Activated CD4-positive, alpha-beta T cell treated with anti-CD3 and anti-CD28 coated beads for 36 hours (primary cell): Measurements from ENCODE around the gene CYSTM1. TPM values are rescaled to one million over a fixed set of nuclear protein-coding genes. Genes with fewer than 3 reads are reported as not detected.

Experiments used
- ATAC-seq: fragments of 200-7000 bp; cut with Tn5 transposase; one replicate; pipeline ENCODE4 v1.10.0; 2021; ENCODE audit warnings: mild to moderate bottlenecking, moderate library complexity
- CTCF ChIA-PET: fragments of 350-600 bp; sonication (Branson Sonifier 250); formaldehyde crosslinking; loops from one replicate; lab custom pipeline; 2021; ENCODE audit warnings: antibody characterized with exemption; lab: Charles Lee
- POLR2A ChIA-PET: fragments of 350-600 bp; sonication (Branson Sonifier 250); formaldehyde crosslinking; loops from one replicate; lab custom pipeline; 2021; ENCODE audit warnings: antibody characterized with exemption, inconsistent platforms; lab: Charles Lee
- DNase-seq: peaks from one replicate; pipeline ENCODE4 v3.0.0-alpha.2; 2020
- H3K27ac Mint-ChIP-seq: one replicate; pipeline ENCODE4 v1.8.0; 2021; ENCODE audit warnings: mixed read lengths
- H3K27me3 Mint-ChIP-seq: one replicate; pipeline ENCODE4 v1.8.0; 2021; ENCODE audit warnings: mixed read lengths
- H3K36me3 Mint-ChIP-seq: one replicate; pipeline ENCODE4 v1.8.0; 2021; ENCODE audit warnings: low read depth, mixed read lengths
- H3K4me1 Mint-ChIP-seq: one replicate; pipeline ENCODE4 v1.8.0; 2021; ENCODE audit warnings: mixed read lengths
- H3K4me3 Mint-ChIP-seq: one replicate; pipeline ENCODE4 v1.8.0; 2021; ENCODE audit warnings: mild to moderate bottlenecking, moderate library complexity, mixed read lengths
- H3K9me3 Mint-ChIP-seq: one replicate; pipeline ENCODE4 v1.8.0; 2021; ENCODE audit warnings: low read depth, mixed read lengths
- intact Hi-C, 2 experiments: fragments of 100-400 bp; cut with DNase I in 1 of 2; cut with micrococcal nuclease in 1 of 2; formaldehyde crosslinking; loops; one replicate each; pipeline versions ENCODE4 v1.14.2 to v1.15.1; 2022 to 2024; cut with DNase I, micrococcal nuclease
- total RNA-seq, 2 experiments: library from RNA; stranded (reverse); gene quantifications; one replicate each; pipeline ENCODE4 v1.2.3, GENCODE V29; 2021

CYSTM1 gene
- total RNA-seq, 2 experiments from 2014 or later = 15.2 to 18.7 TPM

- no peak overlapping the region for H3K27ac Mint-ChIP-seq
- H3K36me3 Mint-ChIP-seq = peaks cover 29% of the 10 kb centered on the region
- no peak for DNase-seq
- intact Hi-C loops = no loop called here
- no peaks in the 10 kb centered on the region for H3K9me3 Mint-ChIP-seq
- H3K27me3 Mint-ChIP-seq = no peaks in the 10 kb centered on the region
- POLR2A ChIA-PET = no interaction called here
- peaks cover 41% of the 10 kb centered on the region for H3K4me1 Mint-ChIP-seq
- CTCF ChIA-PET = interaction anchor here (0.7 to 21.0 kb wide), 10 partner anchors 10 to 621 kb away, joined by 3 to 616 read pairs (median 7); partner anchors contain the start of gene HBEGF
- no peak for ATAC-seq
- H3K4me3 Mint-ChIP-seq = no peak overlapping the region
These were observed 71.6 kb downstream of the CYSTM1 start for GRCh38 chr5:140246378-140247122.

DNA sequence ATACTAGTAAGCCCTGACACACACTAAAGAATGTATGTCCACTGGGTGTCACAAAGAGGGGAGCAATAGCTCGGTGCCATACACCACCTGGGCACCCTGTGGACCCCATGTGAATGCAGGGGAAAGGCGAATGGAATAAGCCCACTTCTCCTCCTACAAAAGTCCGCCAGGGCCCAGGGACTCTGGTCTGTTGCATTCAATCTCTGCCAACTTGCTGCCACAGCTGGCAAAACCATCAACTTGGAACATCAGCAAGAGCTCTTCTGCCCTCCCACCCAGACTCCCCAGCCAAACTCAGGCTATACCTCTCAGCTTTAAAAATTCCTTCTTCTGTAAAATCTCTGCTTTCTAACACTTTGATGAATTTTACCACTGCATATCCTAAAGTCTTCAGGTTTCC is 73.4 kb downstream of the CYSTM1 start:
- no peaks in the 10 kb centered on the region for H3K27me3 Mint-ChIP-seq
- no peak for ATAC-seq
- ChIA-PET CTCF (interaction anchor here (0.9 to 21.0 kb wide), 3 partner anchors 19 to 100 kb away, joined by 3 to 616 read pairs (median 3); partner anchors contain the start of gene HBEGF), POLR2A (no interaction called here)
- no peak overlapping the region for H3K27ac Mint-ChIP-seq
- peaks cover 32% of the 10 kb centered on the region for H3K36me3 Mint-ChIP-seq
- no peak overlapping the region for H3K4me3 Mint-ChIP-seq
- H3K9me3 Mint-ChIP-seq = no peaks in the 10 kb centered on the region
- H3K4me1 Mint-ChIP-seq = peaks cover 59% of the 10 kb centered on the region
- intact Hi-C loops = no loop called here
- DNase-seq = no peak

- POLR2A ChIA-PET = no interaction called here
- CTCF ChIA-PET = interaction anchor here (0.6 to 21.0 kb wide), 3 partner anchors 13 to 380 kb away, joined by 3 to 616 read pairs (median 4); partner anchors contain the start of gene HBEGF
These were observed 74.5 kb downstream of the CYSTM1 start for GRCh38 chr5:140249536-140249935.

DNA sequence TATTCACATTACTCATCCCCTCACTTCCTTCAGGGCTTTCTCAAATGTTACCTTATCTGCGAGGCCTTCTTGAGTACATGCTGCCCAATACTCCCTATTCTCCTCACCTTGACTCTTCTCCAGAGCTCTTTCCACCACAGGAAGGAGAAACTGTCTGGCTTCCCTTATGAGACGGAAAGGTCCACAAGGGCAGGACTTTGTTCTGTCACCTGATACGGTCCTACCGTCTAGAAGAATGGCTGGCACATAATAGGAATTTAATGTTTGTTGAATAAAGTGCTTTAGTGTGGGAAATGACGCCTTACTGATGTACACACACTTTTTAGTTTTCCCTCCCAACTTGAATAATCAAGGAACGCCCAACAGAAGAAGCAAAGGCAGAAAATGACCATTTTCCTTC is 75.4 kb downstream of the CYSTM1 start:
- POLR2A ChIA-PET = no interaction called here
- Mint-ChIP-seq H3K36me3 (peaks cover 21% of the 10 kb centered on the region), H3K27ac (no peak overlapping the region), H3K4me1 (peaks cover 51% of the 10 kb centered on the region), H3K9me3 (no peaks in the 10 kb centered on the region), H3K27me3 (no peaks in the 10 kb centered on the region), H3K4me3 (no peak overlapping the region)
- DNase-seq = no peak
- CTCF ChIA-PET = interaction anchor here (0.7 to 21.0 kb wide), 2 partner anchors 11 to 98 kb away, joined by 3 to 616 read pairs; partner anchors contain the start of gene HBEGF
- no peak for ATAC-seq
- intact Hi-C loops = loop anchor here in 1 of 2 experiments (2.0 to 10.0 kb wide), 2 partner anchors 52 to 304 kb away; partner anchors contain the start of genes PFDN1 and SRA1

More at GRCh38 chr5:140249536-140249935, 74.5 kb downstream of the CYSTM1 start:
- ATAC-seq (no peak), DNase-seq (no peak)
- peak overlapping the region; percentile 56 for H3K27ac Mint-ChIP-seq
- H3K27me3 Mint-ChIP-seq = no peaks in the 10 kb centered on the region
- intact Hi-C loops = no loop called here
- H3K9me3 Mint-ChIP-seq = no peaks in the 10 kb centered on the region
- H3K4me3 Mint-ChIP-seq = no peak overlapping the region
- peaks cover 30% of the 10 kb centered on the region for H3K36me3 Mint-ChIP-seq
- peaks cover 59% of the 10 kb centered on the region for H3K4me1 Mint-ChIP-seq

- intact Hi-C loops = loop anchor here (1.0 to 10.0 kb wide), 5 partner anchors 16 to 303 kb away; partner anchors contain the start of genes PFDN1 (in 2 of the 2) and SRA1 (in 1 of the 2)
- POLR2A ChIA-PET = interaction anchor here (1.0 kb wide), 1 partner anchor 459 kb away, joined by 3 read pairs; no protein-coding TSS in a partner anchor
- Mint-ChIP-seq H3K4me1 (peaks cover 42% of the 10 kb centered on the region), H3K36me3 (peaks cover 15% of the 10 kb centered on the region), H3K27ac (peak overlapping the region; percentile 90), H3K9me3 (no peaks in the 10 kb centered on the region), H3K27me3 (no peaks in the 10 kb centered on the region), H3K4me3 (peak overlapping the region; percentile 18)
- ATAC-seq (peak; percentile 94), DNase-seq (peak; percentile 85)
- CTCF ChIA-PET = interaction anchor here (0.7 to 21.0 kb wide), 7 partner anchors 9 to 460 kb away, joined by 3 to 616 read pairs (median 4); partner anchors contain the start of genes HBEGF and PFDN1
These were observed 76.6 kb downstream of the CYSTM1 start for GRCh38 chr5:140251527-140251973.

DNA sequence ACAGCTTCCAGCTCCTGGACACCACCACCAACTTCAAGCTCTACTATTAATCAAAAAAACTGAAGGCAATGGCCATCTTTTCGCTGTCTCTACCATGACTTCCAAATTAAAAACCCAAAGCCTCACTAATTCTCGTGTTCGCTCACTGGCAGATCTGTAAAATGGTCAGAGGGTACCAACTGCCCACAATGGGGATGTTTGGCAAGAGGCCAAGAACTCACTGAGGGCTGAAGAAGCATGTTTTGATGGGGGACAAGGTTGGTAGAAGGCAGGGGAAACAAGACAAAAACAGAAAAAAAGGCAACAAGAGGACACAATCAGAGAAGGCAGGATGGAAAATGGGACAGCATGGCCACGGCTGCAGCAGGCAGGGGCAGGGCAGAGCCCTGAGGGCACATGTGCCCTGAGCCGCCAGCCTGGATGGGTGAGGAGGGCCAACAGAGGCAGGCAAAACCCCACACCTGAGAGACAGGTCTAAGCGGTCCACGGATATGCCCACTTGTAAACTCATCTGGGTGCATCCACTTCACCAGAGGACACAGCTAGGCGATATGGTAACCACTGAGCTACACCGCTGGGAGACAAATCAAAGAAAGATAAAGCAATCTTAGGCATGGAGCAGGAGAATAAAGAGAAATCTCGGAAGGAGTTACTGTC is 77.6 kb downstream of the CYSTM1 start:
- intact Hi-C loops = loop anchor here in 1 of 2 experiments (10.0 kb wide), 1 partner anchor 302 kb away; the partner anchor contains the start of gene SRA1
- peaks cover 44% of the 10 kb centered on the region for H3K4me1 Mint-ChIP-seq

DNA sequence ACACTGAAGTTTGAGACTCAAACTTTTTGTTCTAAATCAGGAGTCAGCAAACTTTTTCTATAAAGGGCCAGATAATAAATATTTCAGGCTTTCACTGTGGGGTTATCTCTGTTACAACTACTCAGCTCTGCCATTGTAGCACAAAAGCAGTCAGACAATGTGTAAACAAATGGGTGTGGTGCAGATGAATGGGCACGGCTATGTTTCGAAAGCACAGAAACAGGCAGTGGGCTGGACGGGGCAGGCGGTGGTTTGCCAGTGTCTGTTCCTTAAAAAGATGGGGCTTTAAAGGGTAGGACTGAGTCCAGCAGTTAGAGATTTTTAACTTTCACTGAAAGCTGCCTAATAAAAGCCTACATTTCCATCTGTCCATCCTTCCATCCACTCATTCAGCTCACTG is 79.0 kb downstream of the CYSTM1 start:
- H3K9me3 Mint-ChIP-seq = no peaks in the 10 kb centered on the region
- peaks cover 26% of the 10 kb centered on the region for H3K36me3 Mint-ChIP-seq
- no peak for DNase-seq
- peaks cover 55% of the 10 kb centered on the region for H3K4me1 Mint-ChIP-seq
- no peaks in the 10 kb centered on the region for H3K27me3 Mint-ChIP-seq
- intact Hi-C loops = loop anchor here in 1 of 2 experiments (10.0 kb wide), 1 partner anchor 301 kb away; the partner anchor contains the start of gene SRA1
- ChIA-PET POLR2A (no interaction called here), CTCF (interaction anchor here (0.7 to 21.0 kb wide), 7 partner anchors 8 to 118 kb away, joined by 4 to 616 read pairs (median 4); partner anchors contain the start of gene HBEGF)
- ATAC-seq = no peak
- H3K27ac Mint-ChIP-seq = no peak overlapping the region
- H3K4me3 Mint-ChIP-seq = no peak overlapping the region

More for the DNA sequence above, 77.6 kb downstream of the CYSTM1 start:
- Mint-ChIP-seq H3K36me3 (peaks cover 15% of the 10 kb centered on the region), H3K9me3 (no peaks in the 10 kb centered on the region), H3K4me3 (no peak overlapping the region), H3K27me3 (no peaks in the 10 kb centered on the region), H3K27ac (peak overlapping the region; percentile 38)
- ChIA-PET POLR2A (no interaction called here), CTCF (interaction anchor here (0.7 to 21.0 kb wide), 12 partner anchors 7 to 1232 kb away, joined by 3 to 616 read pairs (median 4); partner anchors contain the start of gene HBEGF)
- ATAC-seq (no peak), DNase-seq (no peak)

DNA sequence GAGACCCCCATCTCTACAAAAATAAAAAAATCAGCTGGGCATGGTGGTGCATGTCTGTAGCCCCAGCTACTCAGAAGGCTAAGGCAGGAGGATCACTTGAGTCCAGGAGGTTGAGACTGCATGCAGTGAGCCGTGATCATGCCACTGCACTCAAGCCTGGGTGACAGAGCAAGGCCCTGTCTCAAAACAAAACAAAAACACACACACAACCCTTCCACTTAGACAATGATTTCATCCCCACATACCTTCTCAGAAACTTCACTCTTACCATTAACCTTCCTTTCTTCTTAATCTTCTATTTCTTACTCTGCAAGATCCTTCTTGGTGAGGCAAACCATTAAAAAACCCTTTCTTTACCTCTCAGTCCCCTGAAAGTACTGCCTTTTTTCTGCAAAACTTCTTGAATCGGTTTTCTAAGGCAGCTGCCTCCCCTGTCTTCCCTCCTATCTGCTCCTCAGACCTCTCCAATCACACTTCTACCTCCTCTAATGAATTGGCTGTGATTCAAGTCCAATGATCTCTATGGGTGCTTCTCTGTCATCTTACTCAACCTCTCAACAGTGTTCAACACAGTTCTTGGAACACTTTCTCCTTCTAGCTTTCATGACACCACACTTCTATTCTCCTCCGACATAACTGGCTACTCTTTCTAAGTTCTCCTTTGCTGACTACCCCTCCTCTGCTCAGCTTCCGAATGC is 80.6 kb downstream of the CYSTM1 start:
- no peaks in the 10 kb centered on the region for H3K9me3 Mint-ChIP-seq
- ATAC-seq = peak; percentile 31
- H3K27me3 Mint-ChIP-seq = no peaks in the 10 kb centered on the region
- ChIA-PET POLR2A (interaction anchor here (1.1 kb wide), 1 partner anchor 1352 kb away, joined by 4 read pairs; no protein-coding TSS in a partner anchor), CTCF (interaction anchor here (0.7 to 21.0 kb wide), 4 partner anchors 11 to 151 kb away, joined by 4 to 616 read pairs (median 14); partner anchors contain the start of gene HBEGF)
- no peak overlapping the region for H3K4me3 Mint-ChIP-seq
- DNase-seq = peak; percentile 28
- H3K27ac Mint-ChIP-seq = no peak overlapping the region
- intact Hi-C loops = loop anchor here in 1 of 2 experiments (10.0 kb wide), 1 partner anchor 299 kb away; the partner anchor contains the start of gene SRA1
- peaks cover 51% of the 10 kb centered on the region for H3K4me1 Mint-ChIP-seq
- peaks cover 22% of the 10 kb centered on the region for H3K36me3 Mint-ChIP-seq

DNA sequence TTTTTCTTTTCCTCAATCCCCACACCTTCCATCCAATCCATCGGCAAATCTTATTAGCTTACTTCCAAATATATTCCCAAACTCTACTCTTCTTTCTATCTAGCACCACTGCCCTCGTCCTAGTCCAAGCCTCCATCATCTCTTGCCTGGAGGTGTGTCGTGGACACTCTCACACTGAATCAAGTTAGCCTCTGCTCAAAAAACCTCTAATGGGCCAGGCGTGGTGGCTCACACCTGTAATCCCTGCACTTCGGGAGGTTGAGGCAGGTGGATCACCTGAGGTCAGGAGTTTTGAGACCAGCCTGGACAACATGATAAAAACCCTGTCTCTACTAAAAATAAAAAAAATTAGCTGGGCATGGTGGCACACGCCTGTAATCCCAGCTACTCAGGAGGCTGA is 81.7 kb downstream of the CYSTM1 start:
- no peaks in the 10 kb centered on the region for H3K9me3 Mint-ChIP-seq
- no peaks in the 10 kb centered on the region for H3K27me3 Mint-ChIP-seq
- peaks cover 51% of the 10 kb centered on the region for H3K4me1 Mint-ChIP-seq
- H3K27ac Mint-ChIP-seq = no peak overlapping the region
- intact Hi-C loops = loop anchor here in 1 of 2 experiments (10.0 kb wide), 1 partner anchor 298 kb away; the partner anchor contains the start of gene SRA1
- H3K4me3 Mint-ChIP-seq = no peak overlapping the region
- DNase-seq = no peak
- ATAC-seq = no peak
- H3K36me3 Mint-ChIP-seq = peaks cover 19% of the 10 kb centered on the region
- POLR2A ChIA-PET = interaction anchor here (0.6 kb wide), 1 partner anchor 450 kb away, joined by 4 read pairs; no protein-coding TSS in a partner anchor
- CTCF ChIA-PET = interaction anchor here (0.7 to 4.5 kb wide), 4 partner anchors 12 to 95 kb away, joined by 3 to 23 read pairs (median 8); no protein-coding TSS in a partner anchor

DNA sequence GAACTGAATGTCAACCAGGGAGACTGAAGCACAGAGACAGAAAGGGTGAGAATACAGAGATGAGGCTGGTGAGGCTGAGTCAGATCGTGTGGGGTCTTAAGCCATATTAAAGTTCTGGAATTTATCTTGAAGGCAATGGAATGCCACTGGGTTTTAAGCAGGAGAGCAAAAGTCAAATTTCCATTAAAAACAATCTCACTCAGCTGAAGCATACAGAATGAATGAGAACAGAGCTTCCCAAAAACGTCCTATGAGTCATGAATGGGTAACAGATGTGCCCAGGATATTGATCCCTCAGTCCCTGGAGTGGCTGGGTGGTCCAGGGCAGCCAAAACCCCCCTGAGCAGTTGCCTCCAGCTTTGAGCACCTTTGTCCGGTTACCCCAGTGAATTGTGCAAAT is 83.0 kb downstream of the CYSTM1 start:
- peak overlapping the region; percentile 67 for H3K27ac Mint-ChIP-seq

More for the DNA sequence above, 83.0 kb downstream of the CYSTM1 start:
- ChIA-PET POLR2A (no interaction called here), CTCF (interaction anchor here (0.6 to 4.5 kb wide), 8 partner anchors 9 to 359 kb away, joined by 3 to 23 read pairs (median 3); partner anchors contain the start of gene HBEGF)
- ATAC-seq (no peak), DNase-seq (no peak)
- Mint-ChIP-seq H3K27me3 (no peaks in the 10 kb centered on the region), H3K36me3 (peaks cover 16% of the 10 kb centered on the region), H3K4me1 (peaks cover 43% of the 10 kb centered on the region), H3K4me3 (no peak overlapping the region), H3K9me3 (no peaks in the 10 kb centered on the region)
- intact Hi-C loops = loop anchor here in 1 of 2 experiments (10.0 kb wide), 1 partner anchor 297 kb away; the partner anchor contains the start of gene SRA1
